Measurements from ENCODE around the gene UBTFL1.
A peak's percentile ranks its signal among the peaks of the same experiment; 100 is the strongest.
"Not testable (repeated sequence)": the region's sequence is repeated elsewhere in the genome, so short reads cannot be mapped to it uniquely, and the experiment has no call there.

UBTFL1 gene, protein sequence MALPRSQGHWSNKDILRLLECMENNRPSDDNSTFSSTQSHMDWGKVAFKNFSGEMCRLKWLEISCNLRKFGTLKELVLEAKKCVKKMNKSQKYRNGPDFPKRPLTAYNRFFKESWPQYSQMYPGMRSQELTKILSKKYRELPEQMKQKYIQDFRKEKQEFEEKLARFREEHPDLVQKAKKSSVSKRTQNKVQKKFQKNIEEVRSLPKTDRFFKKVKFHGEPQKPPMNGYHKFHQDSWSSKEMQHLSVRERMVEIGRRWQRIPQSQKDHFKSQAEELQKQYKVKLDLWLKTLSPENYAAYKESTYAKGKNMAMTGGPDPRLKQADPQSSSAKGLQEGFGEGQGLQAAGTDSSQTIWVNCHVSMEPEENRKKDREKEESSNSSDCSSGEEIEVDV

GRCh38 chr11:90085650-90086049 is at the start of gene UBTFL1:
TSS of gene UBTFL1 (plus strand) at chr11:90085950. CDS start at chr11:90085950, 0 bp downstream.
- not testable (repeated sequence) for DNase-seq (ENCODE audit: low read depth in 2 of 2)

DNA sequence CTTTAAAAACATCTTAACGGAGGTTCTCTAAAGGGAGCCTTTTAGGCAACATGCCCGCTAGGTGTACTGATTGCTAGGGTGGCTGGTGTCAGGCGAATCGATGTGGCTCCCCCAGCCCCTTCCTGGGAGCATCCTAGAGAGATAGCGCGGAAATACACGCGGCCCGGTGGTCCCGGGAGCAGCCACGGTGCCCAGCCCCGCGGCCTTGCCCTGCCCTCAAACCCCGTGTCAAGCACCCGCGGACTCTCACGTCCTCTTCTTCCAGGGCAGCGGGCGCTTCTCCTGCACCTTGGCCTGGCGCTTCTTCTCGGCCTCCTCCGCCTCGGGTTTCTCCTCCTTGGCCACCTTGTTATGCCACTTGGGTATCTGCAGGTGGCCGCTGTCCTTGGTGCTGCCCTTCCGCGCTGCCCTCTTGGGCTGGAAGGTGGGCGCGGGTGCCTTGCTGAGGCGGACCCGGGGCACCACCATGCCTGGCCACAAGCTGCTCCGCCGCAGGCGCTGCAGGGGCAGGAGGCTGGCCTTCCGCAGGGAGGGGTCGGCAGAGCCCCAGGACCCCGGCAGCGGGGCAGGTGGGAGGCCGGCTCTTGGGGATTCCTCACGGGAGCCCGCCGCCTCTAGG is 34.0 kb upstream of the UBTFL1 start:
- DNase-seq (ENCODE audit: low read depth in 2 of 2) = not testable (repeated sequence)

DNA sequence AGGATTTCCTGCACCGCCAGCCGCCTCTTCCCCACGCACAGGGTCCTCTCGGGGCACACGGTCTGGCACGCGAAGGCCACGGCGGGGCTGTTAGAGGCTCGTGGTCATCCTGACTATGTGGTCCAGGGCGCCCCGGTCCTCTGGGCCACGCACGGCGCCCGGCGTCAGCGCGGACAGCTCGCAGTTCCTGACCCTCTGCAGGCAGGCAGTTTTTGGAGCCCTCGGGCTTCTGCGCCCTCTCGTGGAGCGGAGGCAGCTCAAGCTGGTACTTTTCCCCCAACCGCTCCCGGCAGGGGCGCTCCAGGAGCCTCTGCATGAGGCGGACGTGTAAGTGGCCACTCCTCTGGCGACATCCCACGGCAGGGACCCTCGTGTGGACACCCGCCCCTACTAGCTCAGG is 33.4 kb upstream of the UBTFL1 start:
- DNase-seq (ENCODE audit: low read depth in 2 of 2) = not testable (repeated sequence)

DNA sequence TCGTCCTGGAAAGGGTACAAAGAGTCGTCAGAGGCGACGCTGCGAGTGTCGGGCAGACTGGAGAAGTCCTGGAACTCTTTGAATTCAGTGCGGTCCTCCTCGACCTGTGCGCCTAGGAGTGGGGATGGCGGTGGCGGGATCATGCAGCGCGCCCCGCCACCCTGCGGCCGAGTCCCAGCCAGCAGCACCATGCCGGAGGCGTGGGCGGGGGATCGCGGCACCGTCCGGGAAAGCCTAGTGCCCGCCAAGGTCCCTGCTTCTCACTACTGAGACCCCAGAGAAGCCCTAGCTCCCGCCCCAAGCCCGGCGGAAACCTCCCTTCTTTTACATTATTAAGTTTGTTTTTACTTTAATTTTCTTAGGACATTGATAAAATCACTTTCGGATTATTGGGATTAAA is 32.2 kb upstream of the UBTFL1 start:
- not testable (repeated sequence) for DNase-seq (ENCODE audit: low read depth in 2 of 2)

DNA sequence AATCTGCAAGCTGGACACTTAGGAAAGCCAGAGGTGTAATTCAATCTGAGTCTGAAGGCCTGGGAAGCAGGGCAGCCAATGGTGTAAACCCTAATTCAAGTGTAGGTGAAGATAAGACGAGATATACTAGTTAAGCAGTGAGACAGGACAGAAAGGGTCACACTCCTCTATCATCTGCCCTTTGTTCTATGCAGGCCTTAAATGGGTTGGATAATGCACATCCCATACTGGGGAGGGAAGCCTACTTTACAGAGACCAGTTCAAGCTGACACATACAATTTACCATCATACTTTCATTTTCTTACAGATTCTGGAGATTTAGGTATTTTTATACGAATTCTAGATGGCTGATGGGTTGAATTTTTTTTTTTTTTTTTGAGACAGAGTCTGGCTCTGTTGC is 3.0 kb downstream of the UBTFL1 start:
- DNase-seq (ENCODE audit: low read depth in 2 of 2) = not testable (repeated sequence)

DNA sequence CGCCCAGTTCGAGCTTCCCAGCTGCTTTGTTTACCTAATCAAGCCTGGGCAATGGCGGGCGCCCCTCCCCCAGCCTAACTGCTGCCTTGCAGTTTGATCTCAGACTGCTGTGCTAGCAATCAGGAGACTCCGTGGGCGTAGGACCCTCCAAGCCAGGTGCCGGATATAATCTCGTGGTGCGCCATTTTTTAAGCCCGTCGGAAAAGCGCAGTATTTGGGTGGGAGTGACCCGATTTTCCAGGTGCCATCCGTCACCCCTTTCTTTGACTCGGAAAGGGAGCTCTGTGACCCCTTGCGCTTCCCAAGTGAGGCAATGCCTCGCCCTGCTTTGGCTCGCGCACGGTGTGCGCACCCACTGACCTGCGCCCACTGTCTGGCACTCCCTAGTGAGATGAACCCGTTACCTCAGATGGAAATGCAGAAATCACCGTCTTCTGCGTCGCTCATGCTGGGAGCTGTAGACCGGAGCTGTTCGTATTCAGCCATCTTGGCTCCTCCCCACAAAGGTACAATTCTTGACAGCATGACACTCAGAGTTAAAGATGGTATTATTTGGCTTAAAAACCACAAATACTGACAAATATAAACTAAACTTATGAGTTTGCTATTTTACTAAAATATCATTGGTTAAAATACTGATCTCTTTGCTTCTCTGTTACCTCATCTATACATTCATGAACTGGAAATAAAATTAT is 9.6 kb downstream of the UBTFL1 start:
- not testable (repeated sequence) for DNase-seq (ENCODE audit: low read depth in 2 of 2)

- DNase-seq (ENCODE audit: low read depth in 2 of 2) = not testable (repeated sequence)
Measured at GRCh38 chr11:90098261-90098660, 12.5 kb downstream of the UBTFL1 start.

DNA sequence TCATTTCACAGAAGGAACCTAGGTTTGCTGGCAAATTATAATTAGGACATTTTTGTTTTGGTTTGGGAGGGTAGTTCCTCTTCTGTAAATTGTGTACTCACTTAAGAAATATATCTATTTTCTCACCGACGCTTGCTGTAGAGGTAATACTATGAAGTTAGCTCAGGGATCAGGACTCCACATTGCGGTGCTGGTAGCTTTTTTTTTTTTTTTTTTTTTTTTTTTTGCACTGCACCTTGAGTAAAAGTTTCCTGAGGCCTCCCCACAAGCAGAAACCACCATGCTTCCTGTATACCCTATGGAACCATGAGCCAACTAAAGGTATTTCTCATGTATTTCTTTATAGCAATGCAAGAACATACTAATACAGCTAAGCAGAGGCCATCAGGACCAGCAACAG is 14.7 kb downstream of the UBTFL1 start:
- DNase-seq (ENCODE audit: low read depth in 2 of 2) = no peak

GRCh38 chr11:90113541-90113940 is 27.8 kb downstream of the UBTFL1 start:
- DNase-seq (ENCODE audit: low read depth in 2 of 2) = no peak

- DNase-seq (ENCODE audit: low read depth in 2 of 2) = no peak
Measured at GRCh38 chr11:90120191-90120590, 34.4 kb downstream of the UBTFL1 start.

DNA sequence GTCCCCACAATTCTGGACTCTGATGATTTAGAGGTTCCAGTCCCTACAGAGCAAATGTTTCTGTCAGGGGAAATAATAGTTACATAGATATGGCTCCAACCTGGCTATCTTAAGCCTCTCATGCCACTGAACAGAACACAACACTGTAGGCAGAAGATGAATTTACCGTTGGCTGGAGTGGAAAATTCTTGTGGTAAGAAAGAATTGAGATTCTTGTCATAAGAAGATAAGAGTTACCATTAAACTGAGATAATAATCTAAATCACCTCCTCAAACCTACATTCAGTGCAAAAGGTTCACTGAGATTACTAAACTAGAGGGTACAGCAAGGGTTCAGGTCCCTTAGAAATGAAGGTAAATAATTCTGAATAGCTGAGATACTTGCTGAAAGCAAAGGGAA is 38.6 kb downstream of the UBTFL1 start:
- DNase-seq (ENCODE audit: low read depth in 2 of 2) = no peak

- no peak for DNase-seq (ENCODE audit: low read depth in 2 of 2)
Measured at GRCh38 chr11:90124946-90125345, 39.2 kb downstream of the UBTFL1 start.

GRCh38 chr11:90133560-90134477 is 48.1 kb downstream of the UBTFL1 start:
- no peak for DNase-seq (ENCODE audit: low read depth in 2 of 2)

DNA sequence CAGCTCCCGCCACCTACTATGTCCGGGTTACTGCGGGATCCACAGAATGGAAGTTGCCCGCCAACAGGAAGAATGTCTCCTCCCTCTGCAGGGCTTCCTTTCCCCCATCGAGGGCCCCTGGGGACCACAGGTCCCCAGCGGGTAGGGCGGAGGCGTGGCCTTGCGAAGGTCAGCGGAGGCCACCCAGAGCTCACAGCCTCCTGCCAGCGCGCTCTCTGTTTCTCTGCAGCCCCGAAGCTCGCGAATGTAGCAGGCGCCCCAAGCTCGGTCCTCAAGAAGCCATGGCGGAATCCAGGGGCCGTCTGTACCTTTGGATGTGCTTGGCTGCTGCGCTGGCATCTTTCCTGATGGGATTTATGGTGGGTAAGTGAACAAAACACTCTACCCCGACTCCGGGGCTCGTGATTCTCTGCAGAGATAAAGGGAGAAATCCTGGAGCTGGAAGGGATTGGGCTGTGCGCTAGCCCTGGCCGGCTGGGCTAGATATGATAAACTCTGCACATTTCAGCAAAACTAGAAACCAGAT is 48.8 kb downstream of the UBTFL1 start, which contains the start of gene NAALAD2:
Gene NAALAD2, plus strand, starts transcription at position 186 of the 526 bp plus-strand sequence. Its CDS starts 96 bp downstream, at position 282.
- peak; percentile 3 to 6 for DNase-seq (ENCODE audit: low read depth in 2 of 2)

DNA sequence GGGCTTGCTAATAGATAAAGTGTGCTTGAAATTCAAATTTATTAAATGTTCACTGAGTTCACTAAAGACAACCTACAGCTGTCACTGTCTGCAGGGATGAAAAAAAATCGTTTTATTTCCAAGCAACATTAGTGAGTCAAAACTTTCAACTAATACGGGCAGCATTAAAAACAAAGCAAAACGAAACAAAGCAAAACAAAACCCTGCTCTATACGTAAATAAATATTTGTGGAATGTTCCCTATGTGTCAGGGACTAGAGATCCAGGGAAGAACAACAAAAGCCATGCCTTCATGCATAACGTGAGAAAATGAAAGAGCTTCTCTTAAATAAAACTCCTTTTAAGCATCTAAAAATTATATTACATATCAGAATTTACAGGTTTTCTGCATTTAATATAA is 49.3 kb downstream of the UBTFL1 start:
- DNase-seq (ENCODE audit: low read depth in 2 of 2) = peak in 1 of 2 experiments; percentile 1
